Measurements from ENCODE around the gene CERS6.

CERS6 gene

GRCh38 chr2:168596881-168597655, 141.0 kb downstream of the CERS6 start:
- H3K4me3 ChIP-seq (ENCODE audit: low read depth, low read length) = no peak overlapping the region

- no peak overlapping the region for H3K4me3 ChIP-seq (ENCODE audit: low read depth, low read length)
Measured at GRCh38 chr2:168599738-168600137, 143.7 kb downstream of the CERS6 start.

- H3K4me3 ChIP-seq (ENCODE audit: low read depth, low read length) = no peak overlapping the region
Measured at GRCh38 chr2:168600949-168601348, 144.9 kb downstream of the CERS6 start.

- no peak overlapping the region for H3K4me3 ChIP-seq (ENCODE audit: low read depth, low read length)
Measured at GRCh38 chr2:168601741-168602140, 145.7 kb downstream of the CERS6 start.

GRCh38 chr2:168602379-168602778, 146.3 kb downstream of the CERS6 start:
- H3K4me3 ChIP-seq (ENCODE audit: low read depth, low read length) = no peak overlapping the region

GRCh38 chr2:168602846-168603401, 146.9 kb downstream of the CERS6 start:
- H3K4me3 ChIP-seq (ENCODE audit: low read depth, low read length) = no peak overlapping the region

GRCh38 chr2:168603439-168603961, 147.4 kb downstream of the CERS6 start:
- no peak overlapping the region for H3K4me3 ChIP-seq (ENCODE audit: low read depth, low read length)

GRCh38 chr2:168604252-168604651, 148.2 kb downstream of the CERS6 start:
- no peak overlapping the region for H3K4me3 ChIP-seq (ENCODE audit: low read depth, low read length)

- no peak overlapping the region for H3K4me3 ChIP-seq (ENCODE audit: low read depth, low read length)
Measured at GRCh38 chr2:168607992-168608391, 151.9 kb downstream of the CERS6 start.

- no peak overlapping the region for H3K4me3 ChIP-seq (ENCODE audit: low read depth, low read length)
Measured at GRCh38 chr2:168608796-168609195, 152.7 kb downstream of the CERS6 start.

GRCh38 chr2:168611091-168611490, 155.0 kb downstream of the CERS6 start:
- no peak overlapping the region for H3K4me3 ChIP-seq (ENCODE audit: low read depth, low read length)

- H3K4me3 ChIP-seq (ENCODE audit: low read depth, low read length) = no peak overlapping the region
Measured at GRCh38 chr2:168611896-168612650, 156.0 kb downstream of the CERS6 start.

- no peak overlapping the region for H3K4me3 ChIP-seq (ENCODE audit: low read depth, low read length)
Measured at GRCh38 chr2:168612719-168613118, 156.6 kb downstream of the CERS6 start.

GRCh38 chr2:168613551-168613950, 157.5 kb downstream of the CERS6 start:
- no peak overlapping the region for H3K4me3 ChIP-seq (ENCODE audit: low read depth, low read length)

GRCh38 chr2:168614172-168615018, 158.3 kb downstream of the CERS6 start:
- H3K4me3 ChIP-seq (ENCODE audit: low read depth, low read length) = no peak overlapping the region

GRCh38 chr2:168620554-168620953, 164.5 kb downstream of the CERS6 start:
- no peak overlapping the region for H3K4me3 ChIP-seq (ENCODE audit: low read depth, low read length)

GRCh38 chr2:168622559-168622958, 166.5 kb downstream of the CERS6 start:
- H3K4me3 ChIP-seq (ENCODE audit: low read depth, low read length) = no peak overlapping the region

GRCh38 chr2:168624028-168624427, 168.0 kb downstream of the CERS6 start:
- no peak overlapping the region for H3K4me3 ChIP-seq (ENCODE audit: low read depth, low read length)

- H3K4me3 ChIP-seq (ENCODE audit: low read depth, low read length) = no peak overlapping the region
Measured at GRCh38 chr2:168626096-168626495, 170.0 kb downstream of the CERS6 start.

- no peak overlapping the region for H3K4me3 ChIP-seq (ENCODE audit: low read depth, low read length)
Measured at GRCh38 chr2:168626647-168627046, 170.6 kb downstream of the CERS6 start.

- H3K4me3 ChIP-seq (ENCODE audit: low read depth, low read length) = no peak overlapping the region
Measured at GRCh38 chr2:168632709-168633121, 176.6 kb downstream of the CERS6 start.
